ENCODE data around the gene ELP1.
A peak's percentile ranks its signal among the peaks of the same experiment; 100 is the strongest.
"Not testable (repeated sequence)": the region's sequence is repeated elsewhere in the genome, so short reads cannot be mapped to it uniquely, and the experiment has no call there.

The ELP1 gene

DNA sequence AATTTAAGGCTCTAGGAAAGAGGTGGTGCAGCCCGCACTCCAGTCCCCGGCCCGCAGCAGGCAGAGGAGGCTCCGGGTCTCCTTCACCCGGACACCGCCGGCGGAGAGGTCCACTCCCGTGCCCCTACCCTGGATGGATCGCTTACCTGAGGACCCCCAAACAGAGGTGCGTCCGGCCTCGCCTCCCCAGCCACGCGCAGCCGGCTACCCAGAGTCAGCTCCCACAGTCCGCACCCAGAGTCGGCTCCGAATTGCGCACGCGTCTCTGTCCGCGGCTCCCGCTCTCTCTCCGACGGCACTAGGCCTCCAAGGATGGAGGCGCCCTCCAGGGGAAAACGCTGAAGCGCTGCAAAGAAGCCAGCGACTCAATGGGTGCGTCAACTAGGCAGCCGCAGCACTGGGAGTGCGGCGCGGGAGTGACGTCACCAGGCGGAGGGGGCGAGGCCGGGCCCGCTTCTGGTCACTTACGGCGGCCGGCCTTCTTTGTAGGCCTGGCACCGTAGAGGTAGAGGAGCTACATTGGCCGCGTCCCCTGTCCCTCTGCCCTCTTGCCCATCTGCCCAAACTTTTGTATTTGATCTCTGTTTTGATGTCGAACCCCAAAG is at the start of gene ELP1:
ELP1 (minus strand) TSS at position 407 of the 605 bp plus-strand sequence. CDS start 2,978 bp downstream, outside the sequence.
- peak; percentile 72 for DNase-seq

- no peak for DNase-seq
Observed at GRCh38 chr9:108980893-108981292, 47.0 kb upstream of the ELP1 start.

- no peak for DNase-seq
Observed at GRCh38 chr9:108978205-108978604, 44.3 kb upstream of the ELP1 start.

GRCh38 chr9:108973895-108974294 is 40.0 kb upstream of the ELP1 start:
- no peak for DNase-seq

DNA sequence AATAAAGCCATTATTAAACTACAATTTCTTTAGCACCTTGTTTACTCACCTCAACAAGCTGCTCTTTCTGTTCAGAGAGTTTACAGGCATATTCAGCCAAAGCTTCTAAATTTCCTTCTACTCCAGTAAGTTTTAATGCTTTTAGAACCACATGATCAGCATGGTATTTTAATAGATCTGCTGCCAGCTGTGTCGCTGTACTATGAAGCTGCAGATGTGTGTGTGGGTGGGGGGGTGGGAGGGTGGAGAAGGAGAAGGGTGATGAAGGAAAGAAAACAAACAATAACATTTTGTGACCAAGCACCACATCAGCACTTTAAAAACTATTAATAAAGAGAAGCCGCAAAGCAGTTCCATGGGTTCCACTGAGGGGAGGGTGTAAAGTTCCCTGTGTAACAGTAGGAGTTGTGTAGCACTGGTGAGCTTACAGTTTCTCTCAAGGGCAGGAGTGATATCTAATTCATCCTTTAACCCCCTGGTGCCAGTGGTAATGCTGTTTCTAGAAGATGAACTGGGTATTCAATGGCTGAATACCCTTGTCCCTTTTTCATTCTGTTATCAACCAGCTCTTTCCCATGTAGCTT is 38.8 kb upstream of the ELP1 start:
- DNase-seq = no peak

DNA sequence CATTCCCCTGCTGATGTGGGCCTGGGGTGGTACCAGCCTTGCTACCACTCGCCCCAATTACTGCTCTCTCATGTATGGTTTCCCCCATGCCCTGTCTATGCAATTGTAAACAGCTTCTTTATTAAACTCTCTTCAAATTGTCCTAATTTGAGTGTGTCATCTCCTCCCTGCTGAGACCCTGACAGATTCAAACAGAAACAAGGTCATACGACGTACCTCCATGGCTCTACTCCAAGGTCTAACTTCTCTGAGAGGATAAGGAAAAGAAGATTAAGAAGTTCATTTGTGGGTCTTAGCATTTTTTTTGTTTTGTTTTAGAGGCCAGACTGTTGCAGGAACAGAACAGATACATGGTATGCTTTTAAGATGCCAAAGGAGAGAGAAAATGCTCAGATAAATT is 38.3 kb upstream of the ELP1 start:
- DNase-seq = no peak

GRCh38 chr9:108971392-108971791 is 37.5 kb upstream of the ELP1 start:
- DNase-seq = not testable (repeated sequence)

DNA sequence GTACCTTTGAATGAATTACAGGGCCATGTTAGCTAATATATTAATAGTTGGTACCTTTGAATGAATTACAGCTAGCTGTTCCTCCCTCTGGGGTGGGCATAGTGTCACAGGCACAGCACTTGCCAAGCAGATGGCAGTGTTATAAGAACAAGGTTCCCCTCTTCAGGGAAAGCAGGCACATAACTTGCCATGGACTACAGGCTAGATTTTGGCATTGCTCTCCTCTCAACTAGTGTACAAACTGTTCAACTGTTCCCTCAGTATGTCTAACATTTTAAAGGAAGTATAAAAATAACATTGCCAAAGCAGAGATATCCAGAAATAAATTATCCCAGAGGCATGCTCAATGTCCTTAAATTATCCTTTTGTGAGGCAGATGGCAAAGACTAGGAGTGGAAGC is 34.0 kb upstream of the ELP1 start:
- DNase-seq = no peak

DNA sequence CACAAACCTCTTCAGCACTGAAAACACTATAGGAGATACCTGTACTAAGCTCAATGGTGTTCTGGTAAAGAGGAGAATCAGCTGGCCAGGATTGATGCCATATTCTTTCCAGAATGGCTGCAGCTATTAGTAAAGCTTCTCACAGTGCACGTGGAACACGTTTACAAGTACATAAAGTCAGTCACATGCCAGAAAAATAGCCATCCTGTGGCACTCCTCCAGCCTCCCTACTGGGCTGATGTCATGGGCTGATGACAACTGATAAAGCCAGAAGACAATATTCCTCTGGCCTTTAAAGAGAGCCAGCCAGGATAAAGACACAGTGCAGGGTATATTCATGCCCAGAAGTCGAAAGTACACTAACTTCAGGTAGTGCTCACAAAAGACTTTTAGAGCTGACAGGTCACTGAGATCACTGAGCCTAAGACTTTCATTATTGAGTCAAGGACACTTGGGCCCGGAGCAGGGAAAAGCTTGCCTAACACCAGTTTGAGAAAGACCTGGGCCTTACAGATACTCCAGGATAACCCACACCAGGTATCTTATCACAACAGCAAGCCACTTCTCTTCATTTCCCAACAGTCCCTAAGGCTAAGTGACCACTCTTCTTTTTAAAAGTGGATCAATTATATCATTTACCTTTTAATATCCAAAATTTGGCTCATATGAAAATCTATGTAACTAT is 29.7 kb upstream of the ELP1 start:
- no peak for DNase-seq

DNA sequence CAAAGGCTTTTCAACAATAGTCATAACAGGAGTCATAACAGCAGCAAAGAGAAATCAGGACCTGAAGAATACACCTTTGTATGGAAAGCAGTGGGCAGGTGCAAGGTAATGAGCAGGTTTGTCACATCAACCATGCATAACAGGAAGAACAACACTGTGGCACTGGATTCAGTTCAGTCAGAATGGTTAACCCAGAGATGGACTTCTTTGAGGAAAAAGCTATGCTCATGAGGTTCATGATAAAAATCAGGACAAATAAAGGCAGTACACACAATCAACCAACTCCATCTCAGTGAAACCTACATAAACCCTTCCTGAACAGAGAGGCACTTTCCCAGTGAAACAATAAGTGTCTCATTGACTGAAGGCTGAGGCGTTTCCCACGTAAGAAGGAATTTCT is 27.2 kb upstream of the ELP1 start:
- DNase-seq = no peak

- no peak for DNase-seq
Observed at GRCh38 chr9:108960331-108960730, 26.4 kb upstream of the ELP1 start.

GRCh38 chr9:108956631-108957026 is 22.7 kb upstream of the ELP1 start:
- no peak for DNase-seq

GRCh38 chr9:108956022-108956630 is 22.2 kb upstream of the ELP1 start:
- peak; percentile 32 for DNase-seq

DNA sequence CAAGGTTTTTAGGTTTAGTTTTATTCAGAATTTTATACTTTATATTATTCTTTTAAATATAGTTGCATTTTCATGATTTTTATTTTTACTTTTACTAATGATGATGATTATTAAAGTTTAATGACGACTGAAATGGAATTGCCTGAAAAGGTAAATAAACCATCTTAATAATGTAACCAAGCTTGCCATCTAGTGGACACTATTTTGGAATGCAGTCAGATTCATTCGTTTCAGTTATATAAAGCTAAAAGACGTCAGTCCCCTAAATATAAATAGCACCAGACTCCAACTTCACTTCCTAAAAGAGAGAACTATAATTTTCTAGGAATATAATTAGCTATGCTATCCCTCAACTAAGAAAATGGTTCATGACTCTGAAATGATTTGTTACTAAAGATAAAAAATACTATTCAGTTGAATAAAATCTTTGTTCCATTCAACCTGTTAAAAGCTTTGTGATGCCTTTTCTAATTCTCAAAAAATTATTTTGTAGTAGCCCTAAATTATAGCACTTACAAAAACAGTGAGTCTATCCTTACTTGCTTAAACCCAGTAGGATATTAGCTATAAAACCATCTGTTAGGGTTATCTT is 20.2 kb upstream of the ELP1 start:
- DNase-seq = peak; percentile 4

DNA sequence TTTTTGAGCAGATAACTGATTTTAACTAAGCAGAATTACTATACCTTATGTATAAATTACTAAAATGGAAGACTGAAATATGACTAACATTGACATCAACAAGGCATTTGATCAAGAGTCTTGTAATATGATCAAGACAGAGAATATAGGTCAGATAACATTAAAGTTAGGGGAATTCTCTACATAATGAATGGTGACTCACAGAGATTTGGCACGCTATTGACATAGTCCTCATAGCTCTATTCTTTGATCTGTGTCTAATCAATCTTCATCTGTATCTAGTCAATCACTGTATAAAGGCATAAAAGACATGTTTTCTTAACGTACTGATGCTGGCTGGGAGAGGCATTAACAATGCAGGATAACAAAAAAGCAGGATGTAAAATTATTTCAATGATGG is 17.7 kb upstream of the ELP1 start:
- DNase-seq = no peak

DNA sequence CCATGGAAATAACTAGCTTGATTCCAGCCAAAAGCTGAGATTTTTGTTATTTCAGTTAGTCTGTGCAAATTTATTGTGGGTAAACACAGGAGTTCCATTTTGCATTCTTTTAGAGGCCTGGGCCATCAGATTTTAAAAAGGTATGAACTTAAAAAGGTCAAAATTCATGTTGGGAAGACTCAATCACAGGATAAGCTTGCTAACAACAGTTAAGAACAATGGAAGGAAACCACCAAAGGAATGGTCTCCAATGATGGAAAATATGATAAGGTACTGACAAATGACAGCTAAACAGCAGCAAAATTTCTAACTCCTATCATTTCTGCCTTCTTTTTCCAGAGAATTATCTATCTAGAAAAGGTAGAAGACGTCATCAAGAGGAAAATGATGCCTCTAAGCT is 16.2 kb upstream of the ELP1 start:
- DNase-seq = no peak

DNA sequence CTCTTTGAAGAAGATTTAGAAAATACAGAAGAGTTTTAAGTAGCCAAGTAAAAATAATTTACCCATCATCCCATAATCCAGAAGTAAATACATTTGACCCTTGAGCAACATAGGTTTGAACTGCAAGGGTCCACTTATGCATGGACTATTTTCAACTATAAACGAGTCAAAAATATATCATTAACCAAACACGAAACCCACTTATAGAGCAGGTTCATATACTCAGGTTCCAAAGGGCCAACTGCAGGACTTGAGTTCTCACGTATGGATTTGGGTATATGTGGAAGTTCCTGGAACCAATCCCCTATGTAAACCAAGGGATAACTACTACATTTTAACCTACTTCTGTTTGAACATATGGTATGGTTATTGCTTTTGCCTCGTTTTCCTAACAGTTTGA is 6.1 kb upstream of the ELP1 start:
- DNase-seq = no peak

DNA sequence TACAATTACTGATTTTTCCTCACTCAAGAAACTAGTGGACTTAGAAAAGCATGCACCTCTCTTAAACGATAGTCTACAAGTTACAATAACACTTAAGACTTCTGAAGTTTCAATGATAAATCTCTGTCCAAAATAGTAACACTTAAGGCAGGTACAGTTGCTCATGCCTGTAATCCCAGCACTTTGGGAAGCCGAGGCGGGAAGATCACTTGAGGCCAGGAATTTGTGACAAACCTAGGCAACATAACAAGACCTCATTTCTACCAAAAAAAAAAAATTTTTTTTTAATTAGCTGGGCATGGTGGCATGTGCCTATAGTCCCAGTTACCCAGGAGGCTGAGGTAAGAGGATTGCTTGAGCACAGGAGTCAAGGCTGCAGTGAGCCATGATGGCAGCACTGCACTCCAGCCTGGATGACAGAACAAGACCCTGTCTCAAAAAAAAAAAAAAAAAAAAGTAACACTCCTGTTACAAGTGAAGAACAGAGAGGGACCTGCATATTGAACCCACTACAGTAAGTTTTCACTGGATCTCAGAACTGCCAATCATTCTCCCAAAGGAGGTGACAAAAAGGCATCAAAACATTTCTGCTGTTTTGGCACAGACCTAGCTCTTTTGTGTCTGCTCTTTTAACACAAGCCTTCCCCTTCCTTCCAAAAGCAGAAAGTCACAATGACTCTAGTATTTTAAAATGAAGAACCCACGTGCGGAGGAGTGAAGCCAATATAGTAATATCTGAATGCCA is 3.8 kb upstream of the ELP1 start:
- DNase-seq = no peak

DNA sequence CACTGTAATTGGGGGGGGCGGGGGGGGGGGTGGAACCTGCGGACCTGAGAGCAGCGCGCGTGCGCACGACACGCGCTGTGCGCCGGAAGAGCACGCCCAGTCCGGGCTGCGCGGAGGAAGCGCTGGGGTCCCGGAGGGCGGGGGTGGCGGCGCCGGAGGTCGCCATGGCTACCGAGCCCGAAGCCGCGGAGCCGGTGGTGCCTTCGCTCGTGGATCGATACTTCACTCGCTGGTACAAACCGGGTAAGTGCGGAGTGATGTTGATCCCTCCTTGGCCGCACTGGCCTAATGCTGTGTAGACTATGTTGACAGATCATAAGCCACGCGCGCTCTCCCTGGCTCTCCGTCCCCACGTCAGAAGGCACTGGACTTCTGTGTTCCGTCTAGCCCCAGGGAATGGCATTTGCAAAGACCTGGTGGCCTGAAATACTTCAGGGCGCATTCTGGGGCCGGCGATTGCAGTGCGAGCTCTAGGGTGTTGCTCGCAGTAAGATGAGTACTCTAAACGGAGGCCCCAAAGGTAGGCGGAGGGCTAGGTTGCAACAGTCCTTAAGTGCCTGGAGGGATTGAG is 484 bp upstream of the ELP1 start, which contains the start of gene ABITRAM:
ABITRAM (plus strand) TSS at position 78 of the 571 bp plus-strand sequence; CDS start at position 165, 87 bp downstream.
- DNase-seq = peak; percentile 72

- DNase-seq = no peak
Observed at GRCh38 chr9:108933231-108933717, 650 bp downstream of the ELP1 start.

DNA sequence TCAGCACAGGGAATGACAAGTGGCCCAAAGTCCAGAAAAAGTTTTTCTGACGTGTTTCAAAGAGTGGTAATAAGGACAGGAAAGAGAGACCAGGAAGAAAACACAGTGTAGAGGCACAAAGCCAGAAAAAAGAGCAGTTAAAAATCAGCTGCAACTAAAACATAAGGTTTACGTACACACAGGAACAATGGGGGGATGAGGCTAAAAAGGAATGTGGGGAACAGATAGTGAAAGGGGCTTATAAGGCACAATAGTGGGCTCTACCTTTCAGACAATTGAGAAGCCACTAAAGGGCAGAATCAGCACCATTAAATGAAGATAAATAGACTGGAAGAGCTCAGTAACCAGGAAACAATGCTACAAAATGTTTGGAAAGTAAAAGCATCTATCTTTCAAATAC is 5.5 kb downstream of the ELP1 start:
- no peak for DNase-seq

GRCh38 chr9:108924466-108924865 is 9.5 kb downstream of the ELP1 start:
- DNase-seq = no peak

All from NCI-H526 treated with DMSO at 0.1 percent for 48 hours (cell line).